ENCODE results near the gene PTPN7. TPM values are rescaled to one million over a fixed set of nuclear protein-coding genes. Genes with fewer than 3 reads are reported as not detected.

The PTPN7 gene
- 100 to 1,000 TPM; 188 to 221 TPM for total RNA-seq

DNA sequence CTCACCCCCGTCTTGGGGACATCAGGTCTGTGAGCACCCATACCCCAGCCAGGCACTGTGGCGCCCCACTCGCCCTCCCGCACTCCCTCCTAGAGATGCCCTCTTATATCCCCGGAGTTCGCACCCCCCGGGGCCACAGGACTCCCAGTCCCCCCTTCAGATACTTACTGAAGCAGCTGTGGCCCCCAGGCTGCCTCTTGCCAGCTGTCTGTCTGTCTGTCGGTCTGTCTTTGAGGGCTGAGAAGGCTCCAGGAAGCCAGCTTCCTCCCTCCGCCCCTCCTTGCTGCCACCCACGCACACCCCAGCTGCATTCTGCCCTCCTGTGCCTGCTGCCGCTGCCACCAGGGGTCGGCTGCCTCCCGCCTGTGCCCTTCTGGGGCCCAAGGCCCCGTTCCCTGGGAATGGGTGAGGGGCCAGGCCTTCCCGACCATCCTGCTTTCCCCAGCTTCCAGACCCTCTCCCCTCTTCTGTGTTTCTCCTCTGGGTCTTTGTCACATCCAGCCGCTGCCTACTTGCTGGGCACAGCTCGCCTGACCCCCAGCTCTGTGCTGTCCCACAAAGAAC, at the start of gene PTPN7:
PTPN7 (minus strand) TSS at position 226 of the 564 bp plus-strand sequence. CDS start 1,200 bp downstream, outside the sequence.
- peak; percentile 69 for ATAC-seq
- DNase-seq, result peak; percentile 98
- peak within 1 kb of the TSS; percentile 97 for H3K4me3 Mint-ChIP-seq
- intact Hi-C loops (cut with DNase I, micrococcal nuclease), result loop anchor here (1.0 to 10.0 kb wide), 10 partner anchors 15 to 844 kb away; partner anchors contain the start of genes ARL8A (in 1 of the 2), CYB5R1 (in 1 of the 2), IPO9 (in 1 of the 2) and RABIF (in 1 of the 2)
- H3K4me1 Mint-ChIP-seq, result peaks cover 80% of the 10 kb centered on the region
- POLR2A ChIA-PET, result interaction anchor here (0.7 to 1.2 kb wide), 3 partner anchors 15 to 181 kb away, joined by 3 to 5 read pairs (median 3); partner anchors contain the start of gene UBE2T
- CTCF ChIA-PET, result interaction anchor here (0.7 to 2.5 kb wide), 18 partner anchors 9 to 847 kb away, joined by 3 to 13 read pairs (median 4); partner anchors contain the start of genes LGR6, TMEM183A and UBE2T
- H3K27me3 Mint-ChIP-seq, result no peaks in the 10 kb centered on the region
- H3K27ac Mint-ChIP-seq, result peak within 1 kb of the TSS; percentile 99
- peaks cover 45% of the 10 kb centered on the region for H3K36me3 Mint-ChIP-seq (ENCODE audit: low read depth)
- no peaks in the 10 kb centered on the region for H3K9me3 Mint-ChIP-seq (ENCODE audit: low read depth)

DNA sequence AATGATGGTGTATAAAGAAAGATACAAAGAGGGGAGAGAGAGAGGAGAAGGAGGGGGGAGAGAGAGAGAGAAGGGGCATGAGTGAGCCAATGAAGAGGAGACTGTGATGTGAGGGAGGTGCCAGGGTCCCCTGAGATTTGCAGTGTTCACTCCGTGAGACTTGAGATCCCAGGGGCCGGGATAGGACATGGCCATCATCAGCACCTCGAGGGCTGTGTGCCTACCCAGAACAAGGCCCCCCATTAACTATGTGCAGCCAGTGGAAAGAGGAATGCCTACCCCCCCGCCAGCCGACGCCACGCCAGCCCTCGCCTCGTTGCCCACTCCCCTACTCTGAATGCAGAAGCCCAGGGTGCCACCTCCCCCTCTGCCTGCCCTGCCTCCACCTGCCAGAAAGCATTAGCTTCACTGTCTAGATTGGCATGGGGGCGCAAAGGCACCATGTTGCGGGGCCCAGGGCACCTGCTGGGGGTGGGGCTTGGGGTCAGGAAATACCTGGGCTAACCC, 48.0 kb upstream of the PTPN7 start:
- H3K36me3 Mint-ChIP-seq (ENCODE audit: low read depth), result no peaks in the 10 kb centered on the region
- no peaks in the 10 kb centered on the region for H3K9me3 Mint-ChIP-seq (ENCODE audit: low read depth)
- H3K27ac Mint-ChIP-seq, result no peak overlapping the region
- no peak overlapping the region for H3K4me3 Mint-ChIP-seq
- H3K4me1 Mint-ChIP-seq, result no peaks in the 10 kb centered on the region
- peaks cover 22% of the 10 kb centered on the region for H3K27me3 Mint-ChIP-seq
- CTCF ChIA-PET, result interaction anchor here (1.2 kb wide), 1 partner anchor 16 kb away, joined by 3 read pairs; no protein-coding TSS in a partner anchor
- intact Hi-C loops (cut with DNase I, micrococcal nuclease), result no loop called here
- ATAC-seq (no peak), DNase-seq (no peak)
- POLR2A ChIA-PET, result no interaction called here

GRCh38 chr1:202207292-202207691, 46.9 kb upstream of the PTPN7 start:
- DNase-seq (no peak), ATAC-seq (no peak)
- Mint-ChIP-seq H3K27me3 (peaks cover 12% of the 10 kb centered on the region), H3K4me3 (no peak overlapping the region), H3K27ac (no peak overlapping the region), H3K36me3 (ENCODE audit: low read depth) (no peaks in the 10 kb centered on the region), H3K4me1 (no peaks in the 10 kb centered on the region), H3K9me3 (ENCODE audit: low read depth) (no peaks in the 10 kb centered on the region)
- ChIA-PET POLR2A (no interaction called here), CTCF (no interaction called here)
- intact Hi-C loops (cut with DNase I, micrococcal nuclease), result no loop called here

DNA sequence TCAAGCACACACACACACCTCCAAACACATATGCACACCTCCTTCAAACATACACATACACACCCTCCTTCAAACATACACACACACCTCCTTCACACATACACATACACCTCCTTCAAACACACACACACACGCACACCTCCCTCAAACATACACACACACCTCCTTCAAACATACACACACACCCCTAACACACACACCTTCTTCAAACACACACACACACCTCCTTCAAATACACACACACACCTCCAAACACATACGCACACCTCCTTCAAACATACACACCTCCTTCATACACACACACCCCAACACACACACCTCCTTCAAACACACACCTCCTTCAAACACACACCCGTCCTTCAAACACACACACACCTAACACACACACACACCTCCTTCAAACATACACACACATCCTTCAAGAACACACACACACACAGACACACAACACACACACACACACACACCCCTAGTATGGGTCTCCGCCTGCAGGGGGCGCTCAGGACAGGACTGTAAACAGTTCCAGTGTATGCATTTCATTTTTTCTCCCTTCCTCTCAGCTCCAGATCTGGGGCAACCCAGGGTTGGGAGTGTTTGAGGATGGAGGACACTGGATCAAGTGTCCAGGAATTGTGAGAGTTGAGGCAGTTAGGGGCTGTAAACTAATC, 45.3 kb upstream of the PTPN7 start:
- intact Hi-C loops (cut with DNase I, micrococcal nuclease), result no loop called here
- no peak for ATAC-seq
- Mint-ChIP-seq H3K36me3 (ENCODE audit: low read depth) (no peaks in the 10 kb centered on the region), H3K27ac (no peak overlapping the region), H3K27me3 (peaks cover 3% of the 10 kb centered on the region), H3K4me3 (no peak overlapping the region), H3K4me1 (peaks cover 7% of the 10 kb centered on the region), H3K9me3 (ENCODE audit: low read depth) (no peaks in the 10 kb centered on the region)
- ChIA-PET POLR2A (no interaction called here), CTCF (interaction anchor here (0.6 to 1.2 kb wide), 3 partner anchors 13 to 134 kb away, joined by 3 to 4 read pairs (median 3); no protein-coding TSS in a partner anchor)
- DNase-seq, result peak; percentile 57

GRCh38 chr1:202204065-202204464, 43.7 kb upstream of the PTPN7 start:
- POLR2A ChIA-PET, result no interaction called here
- ATAC-seq (no peak), DNase-seq (no peak)
- Mint-ChIP-seq H3K27ac (no peak overlapping the region), H3K36me3 (ENCODE audit: low read depth) (no peaks in the 10 kb centered on the region), H3K9me3 (ENCODE audit: low read depth) (no peaks in the 10 kb centered on the region), H3K27me3 (no peaks in the 10 kb centered on the region), H3K4me3 (no peak overlapping the region), H3K4me1 (peaks cover 11% of the 10 kb centered on the region)
- intact Hi-C loops (cut with DNase I, micrococcal nuclease), result no loop called here
- CTCF ChIA-PET, result no interaction called here

DNA sequence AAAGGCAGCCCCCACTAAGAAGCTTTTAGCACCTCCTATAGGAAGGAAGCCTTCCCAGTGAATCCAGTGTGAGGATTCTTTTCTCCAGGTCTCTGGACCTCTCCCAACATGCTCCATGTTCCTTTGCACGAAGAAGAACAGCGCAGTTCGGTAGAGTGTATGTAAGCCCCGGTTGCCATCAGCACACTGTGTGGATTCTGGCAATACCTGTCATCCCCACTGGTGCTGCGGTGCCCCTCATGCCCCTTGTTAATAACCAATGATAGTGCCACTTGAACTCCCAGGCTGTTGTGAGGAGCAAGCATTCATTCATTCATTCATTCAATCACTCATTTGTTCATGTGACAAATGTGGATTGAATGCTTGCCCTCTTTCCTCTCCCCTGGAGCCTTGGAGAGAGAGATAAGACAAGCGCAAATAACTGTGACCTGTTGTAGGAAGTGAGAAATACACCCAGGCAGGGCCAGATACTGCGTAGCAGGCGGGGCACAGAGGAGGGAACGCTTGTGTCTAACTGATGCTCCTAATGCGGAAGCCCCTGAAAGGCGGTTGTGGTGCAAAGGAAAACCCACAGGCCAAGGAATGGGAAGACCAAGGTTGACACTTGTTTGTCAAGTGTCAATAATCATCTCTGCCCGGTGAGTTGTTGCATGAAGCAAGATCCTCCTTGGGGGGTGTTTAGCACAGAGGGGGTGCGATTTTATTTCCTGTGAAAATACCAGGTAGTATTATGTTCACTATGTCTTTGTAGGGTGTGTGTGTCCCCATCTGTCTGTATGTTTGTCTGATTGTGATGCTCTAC, 43.0 kb upstream of the PTPN7 start:
- ATAC-seq (peak; percentile 59), DNase-seq (no peak)
- Mint-ChIP-seq H3K9me3 (ENCODE audit: low read depth) (no peaks in the 10 kb centered on the region), H3K4me1 (peaks cover 15% of the 10 kb centered on the region), H3K36me3 (ENCODE audit: low read depth) (no peaks in the 10 kb centered on the region), H3K4me3 (no peak overlapping the region), H3K27ac (no peak overlapping the region), H3K27me3 (no peaks in the 10 kb centered on the region)
- ChIA-PET CTCF (no interaction called here), POLR2A (no interaction called here)
- intact Hi-C loops (cut with DNase I, micrococcal nuclease), result no loop called here

GRCh38 chr1:202202500-202203168, 42.2 kb upstream of the PTPN7 start:
- POLR2A ChIA-PET, result interaction anchor here (0.7 kb wide), 1 partner anchor 88 kb away, joined by 4 read pairs; no protein-coding TSS in a partner anchor
- intact Hi-C loops (cut with DNase I, micrococcal nuclease), result no loop called here
- ATAC-seq, result no peak

GRCh38 chr1:202201971-202202370, 41.6 kb upstream of the PTPN7 start:
- DNase-seq (no peak), ATAC-seq (no peak)
- no peak overlapping the region for H3K4me3 Mint-ChIP-seq
- H3K4me1 Mint-ChIP-seq, result peaks cover 18% of the 10 kb centered on the region
- intact Hi-C loops (cut with DNase I, micrococcal nuclease), result no loop called here
- POLR2A ChIA-PET, result interaction anchor here (0.7 kb wide), 1 partner anchor 88 kb away, joined by 4 read pairs; no protein-coding TSS in a partner anchor
- H3K36me3 Mint-ChIP-seq (ENCODE audit: low read depth), result no peaks in the 10 kb centered on the region
- no peaks in the 10 kb centered on the region for H3K27me3 Mint-ChIP-seq
- CTCF ChIA-PET, result interaction anchor here (1.2 kb wide), 2 partner anchors 9 to 42 kb away, joined by 3 to 5 read pairs; no protein-coding TSS in a partner anchor
- H3K27ac Mint-ChIP-seq, result no peak overlapping the region
- no peaks in the 10 kb centered on the region for H3K9me3 Mint-ChIP-seq (ENCODE audit: low read depth)

More at GRCh38 chr1:202202500-202203168, 42.2 kb upstream of the PTPN7 start:
- peaks cover 18% of the 10 kb centered on the region for H3K4me1 Mint-ChIP-seq
- DNase-seq, result no peak
- H3K4me3 Mint-ChIP-seq, result no peak overlapping the region
- CTCF ChIA-PET, result no interaction called here
- no peak overlapping the region for H3K27ac Mint-ChIP-seq
- no peaks in the 10 kb centered on the region for H3K9me3 Mint-ChIP-seq (ENCODE audit: low read depth)
- H3K27me3 Mint-ChIP-seq, result no peaks in the 10 kb centered on the region
- no peaks in the 10 kb centered on the region for H3K36me3 Mint-ChIP-seq (ENCODE audit: low read depth)

DNA sequence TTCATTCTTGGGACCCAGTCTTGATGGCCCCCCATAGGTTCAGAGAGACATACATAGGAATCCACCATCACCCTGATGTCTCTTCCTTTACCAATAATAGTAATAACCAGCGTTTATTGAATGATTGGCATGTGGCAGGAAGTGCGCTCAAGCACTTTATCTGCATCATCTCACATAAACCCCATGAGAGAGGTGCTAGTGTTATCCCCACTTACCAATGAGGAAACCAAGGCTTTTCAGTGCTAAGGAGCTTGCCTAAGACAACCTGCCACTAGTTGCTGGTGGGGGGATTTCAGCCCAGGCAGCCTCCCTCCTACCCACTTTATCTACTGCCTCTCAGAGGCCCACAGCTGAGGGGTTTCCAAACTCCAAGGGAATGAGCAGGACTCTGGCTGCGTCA, 40.9 kb upstream of the PTPN7 start:
- Mint-ChIP-seq H3K9me3 (ENCODE audit: low read depth) (no peaks in the 10 kb centered on the region), H3K27me3 (no peaks in the 10 kb centered on the region), H3K36me3 (ENCODE audit: low read depth) (no peaks in the 10 kb centered on the region), H3K4me3 (no peak overlapping the region), H3K27ac (no peak overlapping the region), H3K4me1 (peaks cover 18% of the 10 kb centered on the region)
- CTCF ChIA-PET, result interaction anchor here (0.6 to 2.3 kb wide), 5 partner anchors 9 to 115 kb away, joined by 3 to 7 read pairs (median 3); no protein-coding TSS in a partner anchor
- intact Hi-C loops (cut with DNase I, micrococcal nuclease), result no loop called here
- POLR2A ChIA-PET, result no interaction called here
- ATAC-seq (no peak), DNase-seq (no peak)

DNA sequence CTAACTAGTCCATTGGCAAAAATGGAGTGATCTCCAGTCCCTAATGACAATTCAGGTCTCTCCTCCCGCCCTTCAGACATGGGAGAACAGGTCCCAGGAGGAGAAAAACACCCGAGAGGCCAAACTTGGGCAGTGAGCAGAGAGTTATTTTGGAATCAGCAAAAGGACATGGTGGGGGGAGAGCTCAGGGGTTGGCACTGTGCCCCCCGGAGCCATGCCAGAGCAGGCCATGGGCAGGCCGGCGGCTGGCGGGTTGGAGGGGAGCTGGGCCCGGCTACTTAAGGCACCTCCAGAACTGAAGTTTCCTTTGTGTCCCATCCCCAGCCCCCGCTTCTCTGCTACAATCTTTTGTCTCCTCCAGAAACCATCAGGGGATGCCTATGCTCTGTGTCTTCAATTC, 40.3 kb upstream of the PTPN7 start:
- Mint-ChIP-seq H3K27ac (no peak overlapping the region), H3K4me1 (peaks cover 18% of the 10 kb centered on the region), H3K36me3 (ENCODE audit: low read depth) (no peaks in the 10 kb centered on the region), H3K27me3 (peaks cover 4% of the 10 kb centered on the region), H3K9me3 (ENCODE audit: low read depth) (no peaks in the 10 kb centered on the region), H3K4me3 (no peak overlapping the region)
- no peak for DNase-seq
- intact Hi-C loops (cut with DNase I, micrococcal nuclease), result no loop called here
- POLR2A ChIA-PET, result no interaction called here
- no peak for ATAC-seq
- CTCF ChIA-PET, result interaction anchor here (1.0 to 2.3 kb wide), 7 partner anchors 8 to 519 kb away, joined by 3 to 11 read pairs (median 3); no protein-coding TSS in a partner anchor

DNA sequence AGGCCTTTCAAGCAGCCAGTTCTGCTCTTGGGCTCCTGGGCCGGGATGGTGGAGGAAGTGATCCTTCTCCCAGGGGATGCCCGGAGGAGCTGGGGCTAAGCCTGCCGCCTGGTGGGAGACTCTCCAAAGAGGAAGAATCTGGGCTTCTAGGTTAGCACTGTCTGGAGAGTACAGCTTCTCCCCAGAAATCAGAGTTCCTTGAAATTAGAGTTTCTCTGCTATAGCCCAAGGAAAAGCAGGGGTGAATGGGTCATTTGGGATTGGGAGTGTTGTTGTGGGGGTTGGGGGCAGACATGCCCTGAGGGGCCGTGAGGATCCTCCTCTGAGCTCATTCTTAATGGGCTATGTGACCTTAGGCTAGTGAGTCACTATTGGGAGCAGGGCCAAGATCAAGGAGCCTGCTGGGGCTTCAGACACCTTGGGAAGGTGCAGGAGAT, 39.7 kb upstream of the PTPN7 start:
- H3K36me3 Mint-ChIP-seq (ENCODE audit: low read depth), result no peaks in the 10 kb centered on the region
- H3K4me3 Mint-ChIP-seq, result no peak overlapping the region
- CTCF ChIA-PET, result interaction anchor here (1.0 to 2.3 kb wide), 6 partner anchors 11 to 520 kb away, joined by 3 to 11 read pairs (median 3); no protein-coding TSS in a partner anchor
- POLR2A ChIA-PET, result no interaction called here
- DNase-seq (no peak), ATAC-seq (no peak)
- no peaks in the 10 kb centered on the region for H3K9me3 Mint-ChIP-seq (ENCODE audit: low read depth)
- H3K27ac Mint-ChIP-seq, result no peak overlapping the region
- intact Hi-C loops (cut with DNase I, micrococcal nuclease), result no loop called here
- H3K4me1 Mint-ChIP-seq, result peaks cover 18% of the 10 kb centered on the region
- H3K27me3 Mint-ChIP-seq, result peaks cover 7% of the 10 kb centered on the region
